Transverse colon (tissue), 4 donors: ENCODE results near the gene HRH4. TPM values are rescaled to one million over a fixed set of nuclear protein-coding genes. Genes with fewer than 3 reads are reported as not detected.

Experiments
- DNase-seq: peaks from one replicate; pipeline ENCODE4 v3.0.0-alpha.2; 2019
- H3K27ac ChIP-seq, 4 donors: fragments of 200-600 bp; sonication (generic); 2 replicates each; pipeline ENCODE4 v1.5.1; 2016 to 2018; ENCODE audit warnings: inconsistent platforms in 4 of 4
- H3K27me3 ChIP-seq: fragments of 200-600 bp; sonication (generic); 2 replicates; pipeline ENCODE4 v1.5.1; 2017; ENCODE audit warnings: inconsistent platforms
- H3K36me3 ChIP-seq, 4 donors: fragments of 200-600 bp; sonication (generic); 2 replicates each; pipeline ENCODE4 v1.5.1; 2017 to 2019; ENCODE audit warnings: inconsistent platforms in 4 of 4
- H3K4me1 ChIP-seq, 4 donors: fragments of 200-600 bp; sonication (generic); 2 replicates each; pipeline ENCODE4 v1.5.1; 2017 to 2020; ENCODE audit warnings: inconsistent platforms in 4 of 4
- H3K4me3 ChIP-seq, 4 donors: fragments of 200-600 bp; sonication (generic); 1 replicate in 1 of 4; 2 replicates in 3 of 4; pipeline versions ENCODE4 v1.5.1 to v1.6.1; 2017 to 2019; ENCODE audit warnings: inconsistent platforms in 4 of 4
- H3K9me3 ChIP-seq, 2 donors: fragments of 200-600 bp; sonication (generic); 2 replicates each; pipeline ENCODE4 v1.5.1; 2017 to 2019; ENCODE audit warnings: inconsistent platforms in 2 of 2
- EP300 ChIP-seq: sonication (generic); formaldehyde crosslinking; IDR thresholded peaks from one replicate; pipeline ENCODE4 v1.6.1; 2017; ENCODE audit warnings: antibody characterized with exemption, low read depth
- POLR2A ChIP-seq: fragments of 450-650 bp; IDR thresholded peaks from one replicate; pipeline ENCODE4 v1.6.1; 2016; ENCODE audit warnings: antibody characterized with exemption, mild to moderate bottlenecking, moderate library complexity
- POLR2AphosphoS5 ChIP-seq, 3 donors: sonication (generic); formaldehyde crosslinking; IDR thresholded peaks; one replicate each; pipeline ENCODE4 v1.6.1; 2016; ENCODE audit warnings: antibody characterized with exemption in 3 of 3
- WGBS, 2 donors: methylation state at CpG; one replicate each; pipeline ENCODE4 v1.1.5; 2018; ENCODE audit warnings: low coverage in 1 of 2; 5-methylcytosine and 5-hydroxymethylcytosine counted together
- in situ Hi-C, 4 donors: fragments of 200-750 bp; cut with MboI; loops; one replicate each; pipeline versions ENCODE4 v1.15.0 to v1.15.1; 2017; ENCODE audit warnings: low sequenced_read_pairs in 3 of 4, low pct_ligation_motif_present in 1 of 4, low pct_unique_long_range_greater_than_20kb in 1 of 4
- intact Hi-C: fragments of 100-400 bp; cut with DNase I; formaldehyde crosslinking; loops from one replicate; pipeline ENCODE4 v1.15.1; 2023; ENCODE audit warnings: low total_unique reads
- total RNA-seq, 4 donors: library from RNA; depleted of rRNA; stranded (reverse); fragments of >200 nt; gene quantifications; one replicate each; pipeline ENCODE4 v1.1.0, GENCODE V29; 2016
- TF ChIP-seq, protein P1 (sequence below), 5 experiments: fragments of 200-600 bp in 3 of 5; fragments of 450-650 bp in 2 of 5; sonication (generic) in 3 of 5; IDR thresholded peaks; 1 replicate in 2 of 5; 2 replicates in 3 of 5; pipeline ENCODE4 v1.5.1; 2016 to 2017; ENCODE audit warnings: antibody characterized with exemption in 5 of 5, inconsistent platforms in 3 of 5, mild to moderate bottlenecking in 2 of 5, moderate library complexity in 1 of 5

The HRH4 gene
- total RNA-seq, 4 donors from 2014 or later, result not detected

DNA sequence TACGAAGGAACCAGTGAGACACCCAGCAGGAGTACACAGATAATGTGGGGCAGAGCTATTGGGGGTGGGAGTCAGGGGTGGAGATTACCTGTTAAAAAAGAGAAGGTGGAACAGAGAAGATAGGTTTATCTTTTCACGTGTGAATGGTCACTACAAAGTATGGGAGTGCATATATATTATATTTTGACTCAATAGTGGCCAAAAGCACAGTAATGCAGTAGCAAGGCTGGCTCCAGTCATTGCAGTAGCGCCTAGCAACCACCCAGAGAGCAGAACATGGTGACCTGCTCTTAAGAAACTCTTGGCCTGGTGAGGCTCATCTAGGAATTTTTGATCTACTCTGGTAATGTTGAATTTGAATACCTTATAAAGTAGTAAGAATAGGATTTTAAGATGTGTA, 33.0 kb upstream of the HRH4 start:
- H3K36me3 ChIP-seq, result no peaks in the 10 kb centered on the region
- H3K9me3 ChIP-seq, result no peaks in the 10 kb centered on the region
- intact Hi-C loops (no loop called here), in situ Hi-C loops (no loop called here)
- DNase-seq, result no peak
- H3K27me3 ChIP-seq, result peaks cover 24% of the 10 kb centered on the region
- peak overlapping the region in 3 of 4 donors; percentile 63 to 94 (median 70) for H3K4me3 ChIP-seq
- peaks cover 0 to 13% (median 6%) of the 10 kb centered on the region in 4 donors for H3K4me1 ChIP-seq
- 47 to 67% methylated on average over 2 to 3 of the region's 3 CpGs for WGBS, 2 donors
- H3K27ac ChIP-seq, result no peak overlapping the region
- TF ChIP-seq POLR2AphosphoS5 (IDR thresholded peaks at IDR 0.05) (no peak), POLR2A (no peak), EP300 (no peak)
- TF ChIP-seq, protein P1, sequence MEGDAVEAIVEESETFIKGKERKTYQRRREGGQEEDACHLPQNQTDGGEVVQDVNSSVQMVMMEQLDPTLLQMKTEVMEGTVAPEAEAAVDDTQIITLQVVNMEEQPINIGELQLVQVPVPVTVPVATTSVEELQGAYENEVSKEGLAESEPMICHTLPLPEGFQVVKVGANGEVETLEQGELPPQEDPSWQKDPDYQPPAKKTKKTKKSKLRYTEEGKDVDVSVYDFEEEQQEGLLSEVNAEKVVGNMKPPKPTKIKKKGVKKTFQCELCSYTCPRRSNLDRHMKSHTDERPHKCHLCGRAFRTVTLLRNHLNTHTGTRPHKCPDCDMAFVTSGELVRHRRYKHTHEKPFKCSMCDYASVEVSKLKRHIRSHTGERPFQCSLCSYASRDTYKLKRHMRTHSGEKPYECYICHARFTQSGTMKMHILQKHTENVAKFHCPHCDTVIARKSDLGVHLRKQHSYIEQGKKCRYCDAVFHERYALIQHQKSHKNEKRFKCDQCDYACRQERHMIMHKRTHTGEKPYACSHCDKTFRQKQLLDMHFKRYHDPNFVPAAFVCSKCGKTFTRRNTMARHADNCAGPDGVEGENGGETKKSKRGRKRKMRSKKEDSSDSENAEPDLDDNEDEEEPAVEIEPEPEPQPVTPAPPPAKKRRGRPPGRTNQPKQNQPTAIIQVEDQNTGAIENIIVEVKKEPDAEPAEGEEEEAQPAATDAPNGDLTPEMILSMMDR (IDR thresholded peaks at IDR 0.05), result no peak

DNA sequence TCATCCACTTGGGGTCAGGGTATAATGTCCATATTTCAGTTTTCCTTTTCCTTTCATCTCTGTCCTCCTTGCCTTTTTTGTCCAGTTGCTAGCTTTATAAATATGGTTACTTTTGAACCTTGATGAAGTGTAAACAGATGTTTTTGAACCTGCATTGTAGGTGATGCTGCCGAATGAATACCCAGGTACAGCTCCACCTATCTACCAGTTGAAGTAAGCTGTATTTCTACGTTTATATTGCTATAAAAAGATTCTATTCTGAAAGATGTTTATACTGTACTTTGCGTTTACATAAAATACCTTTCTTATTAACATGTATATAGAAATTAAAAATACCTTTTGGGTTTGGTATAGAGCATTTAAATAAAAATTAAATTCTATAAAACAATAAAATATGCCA, 31.7 kb upstream of the HRH4 start:
- Histone ChIP-seq H3K4me1 (peaks cover 0 to 13% (median 6%) of the 10 kb centered on the region in 4 donors), H3K27ac (no peak overlapping the region), H3K4me3 (no peak overlapping the region), H3K36me3 (no peaks in the 10 kb centered on the region), H3K27me3 (peaks cover 12% of the 10 kb centered on the region), H3K9me3 (no peaks in the 10 kb centered on the region)
- 67 to 71% methylated on average over 3 of the region's 3 CpGs for WGBS, 2 donors
- no peak for DNase-seq
- in situ Hi-C loops, result no loop called here
- no peak for TF ChIP-seq EP300
- TF ChIP-seq, protein P1 (IDR thresholded peaks at IDR 0.05), result no peak
- no peak for TF ChIP-seq POLR2AphosphoS5 (IDR thresholded peaks at IDR 0.05)
- no peak for TF ChIP-seq POLR2A
- intact Hi-C loops, result no loop called here

DNA sequence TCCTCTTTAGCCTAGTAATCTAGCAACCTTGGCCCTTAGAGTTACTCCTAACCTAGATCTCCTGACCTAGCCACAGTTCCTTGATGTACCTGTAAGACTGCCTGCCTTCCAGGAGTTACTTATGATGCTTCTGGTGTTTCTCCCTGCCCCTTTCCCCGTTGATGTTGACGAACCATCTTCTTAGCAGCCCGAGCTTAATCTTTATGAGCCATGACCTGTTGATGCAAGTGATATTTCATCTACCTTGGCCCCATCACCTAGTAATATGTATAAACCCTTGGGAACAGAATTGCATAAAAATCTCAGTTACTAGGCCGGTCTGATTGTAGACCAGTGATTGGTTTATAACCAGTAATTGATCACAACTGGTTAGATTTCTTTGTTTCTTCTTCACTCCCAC, 31.2 kb upstream of the HRH4 start:
- intact Hi-C loops, result no loop called here
- 86 to 93% methylated on average over 4 of the region's 4 CpGs for WGBS, 2 donors

DNA sequence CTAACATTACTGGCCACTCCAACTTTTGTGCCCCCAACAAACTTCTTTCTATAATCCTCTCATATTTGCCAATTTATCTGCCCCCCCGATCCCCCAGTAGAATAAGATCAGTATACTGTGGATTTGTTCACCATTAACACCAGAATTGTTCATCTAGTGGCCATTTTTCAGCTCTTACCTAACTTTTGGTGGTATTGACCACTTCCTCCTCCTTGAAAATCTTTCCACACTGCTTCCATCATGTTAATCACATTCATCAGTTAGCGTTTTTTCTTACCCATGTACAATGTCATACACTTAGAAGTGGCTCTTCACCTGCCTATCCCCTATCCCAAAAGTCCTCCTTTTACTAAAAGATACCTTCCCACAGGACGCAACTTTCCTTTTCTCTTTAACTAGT, 27.8 kb upstream of the HRH4 start:
- Histone ChIP-seq H3K36me3 (no peaks in the 10 kb centered on the region), H3K27ac (no peak overlapping the region), H3K27me3 (no peaks in the 10 kb centered on the region), H3K9me3 (no peaks in the 10 kb centered on the region), H3K4me1 (peaks cover 0 to 10% (median 0%) of the 10 kb centered on the region in 4 donors), H3K4me3 (no peak overlapping the region)
- DNase-seq, result no peak
- intact Hi-C loops (no loop called here), in situ Hi-C loops (no loop called here)
- TF ChIP-seq POLR2AphosphoS5 (IDR thresholded peaks at IDR 0.05), result no peak
- TF ChIP-seq EP300, result no peak
- TF ChIP-seq POLR2A, result no peak
- TF ChIP-seq, protein P1 (IDR thresholded peaks at IDR 0.05), result no peak
- WGBS, 2 donors, result 94 to 100% methylated on average over 3 of the region's 3 CpGs

More for the DNA sequence above, 31.2 kb upstream of the HRH4 start:
- DNase-seq, result no peak
- Histone ChIP-seq H3K4me3 (no peak overlapping the region), H3K9me3 (no peaks in the 10 kb centered on the region), H3K27ac (no peak overlapping the region), H3K27me3 (peaks cover 7% of the 10 kb centered on the region), H3K36me3 (no peaks in the 10 kb centered on the region), H3K4me1 (peaks cover 0 to 16% (median 6%) of the 10 kb centered on the region in 4 donors)
- in situ Hi-C loops, result no loop called here
- TF ChIP-seq EP300 (no peak), POLR2AphosphoS5 (IDR thresholded peaks at IDR 0.05) (no peak), POLR2A (no peak)
- TF ChIP-seq, protein P1 (IDR thresholded peaks at IDR 0.05), result no peak
